Testis (tissue), 2 donors: Measurements from ENCODE around the gene SYCP2.

Experiments
- POLR2A ChIP-seq: fragments of 450-650 bp; IDR thresholded peaks from one replicate; pipeline ENCODE4 v1.6.1; 2017; ENCODE audit warnings: antibody characterized with exemption, mild to moderate bottlenecking, moderate library complexity
- TF ChIP-seq, protein P1 (sequence below), 3 experiments: fragments of 450-650 bp in 2 of 3; fragments of 200-600 bp in 1 of 3; sonication (generic) in 1 of 3; IDR thresholded peaks; one replicate each; pipeline ENCODE4 v1.5.1; 2016 to 2019; ENCODE audit warnings: antibody characterized with exemption in 3 of 3, mild to moderate bottlenecking in 2 of 3, moderate library complexity in 1 of 3

- TF ChIP-seq, protein P1, sequence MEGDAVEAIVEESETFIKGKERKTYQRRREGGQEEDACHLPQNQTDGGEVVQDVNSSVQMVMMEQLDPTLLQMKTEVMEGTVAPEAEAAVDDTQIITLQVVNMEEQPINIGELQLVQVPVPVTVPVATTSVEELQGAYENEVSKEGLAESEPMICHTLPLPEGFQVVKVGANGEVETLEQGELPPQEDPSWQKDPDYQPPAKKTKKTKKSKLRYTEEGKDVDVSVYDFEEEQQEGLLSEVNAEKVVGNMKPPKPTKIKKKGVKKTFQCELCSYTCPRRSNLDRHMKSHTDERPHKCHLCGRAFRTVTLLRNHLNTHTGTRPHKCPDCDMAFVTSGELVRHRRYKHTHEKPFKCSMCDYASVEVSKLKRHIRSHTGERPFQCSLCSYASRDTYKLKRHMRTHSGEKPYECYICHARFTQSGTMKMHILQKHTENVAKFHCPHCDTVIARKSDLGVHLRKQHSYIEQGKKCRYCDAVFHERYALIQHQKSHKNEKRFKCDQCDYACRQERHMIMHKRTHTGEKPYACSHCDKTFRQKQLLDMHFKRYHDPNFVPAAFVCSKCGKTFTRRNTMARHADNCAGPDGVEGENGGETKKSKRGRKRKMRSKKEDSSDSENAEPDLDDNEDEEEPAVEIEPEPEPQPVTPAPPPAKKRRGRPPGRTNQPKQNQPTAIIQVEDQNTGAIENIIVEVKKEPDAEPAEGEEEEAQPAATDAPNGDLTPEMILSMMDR (IDR thresholded peaks at IDR 0.05): no peak
- no peak for TF ChIP-seq POLR2A
Observed at GRCh38 chr20:59938696-59939051, 5.2 kb upstream of the SYCP2 start.
